Measurements from ENCODE around the gene THRA.

THRA gene

DNA sequence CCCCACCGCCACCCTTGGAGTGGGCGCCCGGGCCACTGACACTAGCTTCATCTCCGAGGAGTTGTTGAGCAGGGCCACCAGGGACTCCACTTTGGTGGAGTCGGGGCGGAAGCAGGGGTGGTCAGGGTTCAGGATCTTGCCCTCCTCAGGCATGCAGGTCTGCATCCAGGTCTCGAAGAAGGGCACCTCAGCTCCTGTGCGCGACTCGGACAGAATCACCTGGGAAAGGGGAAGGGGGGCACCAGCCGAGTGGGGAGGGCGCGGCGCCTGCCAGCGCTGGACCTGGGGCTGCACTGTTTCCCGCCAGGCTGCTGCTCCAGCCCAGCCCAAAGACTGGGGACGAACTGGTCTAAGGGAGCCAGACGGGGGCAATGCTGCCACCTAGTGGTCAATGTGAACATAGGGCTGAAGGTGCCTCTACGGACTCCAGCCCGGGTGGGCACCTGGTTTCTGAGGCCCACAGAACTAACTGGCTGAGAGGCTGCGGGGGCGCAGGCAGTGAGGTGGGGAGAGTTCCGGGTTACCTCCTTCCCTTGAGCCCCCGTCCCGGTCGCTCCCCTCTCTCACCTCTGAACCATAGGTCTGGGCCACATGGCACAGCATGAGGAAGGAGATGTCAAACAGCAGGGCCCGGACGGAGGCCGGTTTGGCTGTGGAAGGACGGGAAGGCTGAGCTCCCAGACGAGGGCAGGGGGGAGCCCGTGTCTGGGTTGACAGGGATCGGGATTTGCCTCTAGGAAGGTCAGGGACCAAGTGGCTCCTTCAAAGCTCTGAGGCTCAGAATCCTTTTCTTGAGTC, 35.8 kb upstream of the THRA start:
- DNase-seq (ENCODE audit: low read depth in 2 of 2): peak; percentile 67 to 68

DNA sequence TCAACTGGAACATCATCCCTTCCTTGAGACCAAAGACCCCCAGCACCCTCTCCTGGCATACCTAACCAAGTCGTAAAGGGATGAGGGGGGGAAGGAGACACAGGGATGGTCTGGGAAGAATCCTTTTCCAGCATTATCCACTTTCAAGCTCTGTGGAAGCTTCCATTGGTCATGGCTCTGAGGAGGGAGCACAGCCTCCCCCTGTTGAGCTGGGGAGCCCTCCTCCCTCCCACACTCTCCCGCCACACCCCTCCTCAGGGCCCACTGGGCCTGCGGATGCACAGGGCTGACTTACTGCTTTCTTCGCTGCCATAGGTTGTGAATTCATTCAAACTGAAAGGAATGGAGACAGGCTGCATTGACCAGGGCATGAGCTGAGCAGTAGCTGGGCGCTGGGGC, 35.2 kb upstream of the THRA start:
- no peak for DNase-seq (ENCODE audit: low read depth in 2 of 2)

DNA sequence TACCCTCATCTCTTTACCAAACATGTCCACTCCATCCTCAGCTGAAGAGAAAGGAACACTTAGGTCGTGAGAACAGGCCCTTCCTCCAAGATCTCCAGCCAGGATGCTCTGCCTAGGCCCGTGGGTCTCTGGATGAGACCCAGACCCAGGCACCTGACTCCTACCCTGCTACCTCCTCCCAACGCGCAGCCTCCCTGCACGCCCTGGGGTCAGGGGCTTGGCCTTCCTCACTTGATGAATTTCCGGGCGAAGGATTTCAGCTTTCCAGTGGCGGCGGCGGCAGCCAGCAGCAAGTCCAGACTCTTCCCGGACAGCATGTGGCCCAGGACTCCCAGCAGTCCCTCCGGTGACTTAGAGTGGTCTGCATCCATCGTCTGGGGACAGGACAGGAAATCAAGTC, 34.2 kb upstream of the THRA start:
- DNase-seq (ENCODE audit: low read depth in 2 of 2): no peak

DNA sequence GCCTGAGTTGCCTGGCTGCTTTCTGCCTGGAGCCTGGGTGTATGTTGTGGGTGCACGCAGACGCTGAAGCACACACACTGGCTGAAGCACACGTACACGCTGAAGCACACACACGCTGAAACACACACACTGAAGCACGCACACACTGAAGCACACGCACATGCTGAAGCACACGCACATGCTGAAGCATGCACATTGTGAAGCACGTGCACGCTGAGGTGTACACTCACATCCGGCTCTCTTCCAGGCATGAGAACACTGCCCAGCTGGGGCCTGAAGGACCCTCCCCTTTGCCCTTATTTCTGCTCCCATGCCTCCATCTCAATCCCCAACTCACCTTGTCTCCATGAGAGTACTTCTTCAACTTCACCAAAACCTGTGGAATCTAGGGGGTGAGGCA, 31.1 kb upstream of the THRA start:
- DNase-seq (ENCODE audit: low read depth in 2 of 2): no peak

DNA sequence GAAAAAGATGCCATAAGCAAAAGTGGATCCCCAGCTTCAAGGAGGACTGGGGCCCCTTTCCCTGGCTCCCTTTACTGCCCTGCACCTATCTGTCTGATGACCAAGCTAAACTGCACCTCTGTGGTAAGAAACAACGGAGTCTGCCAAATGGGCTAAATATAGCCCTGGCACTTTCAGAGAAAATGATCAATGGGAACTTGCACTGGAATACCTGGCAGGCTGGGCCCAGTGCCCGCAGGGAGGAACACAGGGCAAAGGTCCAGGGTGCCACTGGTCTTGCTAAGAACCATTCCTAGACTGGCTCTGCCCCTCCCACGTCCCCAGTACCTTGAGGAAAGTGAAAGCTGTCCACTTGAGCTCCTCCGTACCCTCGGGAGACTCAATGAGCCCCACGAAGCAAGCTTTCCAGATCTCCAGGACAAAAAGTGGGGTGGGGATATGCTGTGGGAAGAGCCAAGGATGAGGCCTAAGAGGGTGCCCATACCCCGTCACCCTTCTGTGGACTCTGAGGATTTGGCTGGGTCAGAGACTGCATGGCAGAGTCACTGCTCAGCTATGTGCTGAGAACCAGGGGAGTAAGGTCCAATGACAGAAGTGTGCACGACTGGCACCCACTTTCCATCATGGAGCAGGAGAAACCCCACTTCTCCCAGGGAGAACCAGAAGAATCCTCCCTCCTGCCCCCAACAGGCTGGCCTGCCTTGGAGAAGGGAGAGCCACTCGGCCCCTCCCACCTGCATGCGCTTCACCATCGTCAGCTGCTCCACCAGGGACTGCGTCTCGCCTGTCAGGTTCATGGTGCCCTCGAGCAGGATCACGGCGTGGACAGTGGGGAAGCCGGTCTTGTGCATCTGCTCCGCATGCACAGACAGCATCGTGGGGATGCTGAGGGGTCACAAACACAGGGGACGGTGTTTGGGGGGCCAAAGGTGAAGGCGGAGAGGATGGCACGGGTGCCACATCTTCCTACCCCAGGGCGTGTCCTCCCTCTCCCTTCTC, 30.1 kb upstream of the THRA start:
- DNase-seq (ENCODE audit: low read depth in 2 of 2): no peak

DNA sequence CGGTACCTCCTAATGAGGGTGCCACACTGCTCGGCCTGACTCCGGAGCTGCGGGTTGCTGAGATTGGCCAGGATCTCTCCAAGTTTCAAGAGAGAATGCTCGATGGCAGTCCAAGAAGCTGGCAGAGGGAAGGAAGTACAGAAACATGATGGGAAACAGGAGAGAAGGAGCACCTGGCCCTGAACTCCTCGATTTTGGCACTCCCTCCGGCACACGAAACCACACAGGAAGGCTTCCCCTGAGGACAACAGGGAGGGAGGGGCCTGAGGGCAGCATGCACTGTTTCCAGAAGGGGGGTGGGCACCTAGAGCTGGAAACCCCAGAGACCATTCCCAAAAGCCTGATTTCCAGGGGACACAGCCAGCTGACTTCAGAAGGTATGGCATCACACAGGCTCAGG, 29.4 kb upstream of the THRA start:
- no peak for DNase-seq (ENCODE audit: low read depth in 2 of 2)

DNA sequence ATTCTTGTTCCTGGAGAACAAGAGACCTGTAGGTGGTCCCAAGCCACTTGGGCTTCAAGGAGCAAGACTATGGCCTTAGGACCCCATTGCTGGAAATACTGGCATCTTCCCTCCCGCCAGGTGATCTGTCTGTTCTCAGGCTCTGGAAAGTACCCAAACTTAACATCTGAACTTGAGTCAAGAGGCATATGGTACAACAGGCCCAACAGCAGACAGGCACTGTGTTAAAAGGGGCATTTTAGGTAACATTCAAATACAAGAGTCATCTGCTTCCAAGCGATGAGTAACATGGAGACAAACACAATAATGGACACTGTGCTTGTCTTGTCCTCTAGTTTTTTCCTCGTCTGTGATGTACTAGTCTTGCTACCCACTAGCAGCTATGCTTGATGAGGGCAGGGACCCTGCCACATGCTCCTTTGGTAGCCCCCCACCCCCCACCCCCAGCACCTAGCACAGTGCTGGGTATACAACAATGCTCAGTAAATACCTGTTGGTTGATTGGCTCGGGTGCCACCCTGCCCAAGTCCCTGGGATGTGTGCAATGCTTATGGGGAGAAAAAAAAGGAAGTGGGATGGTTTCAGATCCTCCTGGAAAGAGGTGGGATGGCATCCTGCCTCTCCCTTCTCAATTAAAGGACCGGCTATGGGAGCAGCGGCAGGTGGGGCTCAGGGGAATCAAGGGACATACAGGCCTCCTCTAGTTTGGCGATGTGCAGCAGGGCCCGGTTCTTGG, 28.2 kb upstream of the THRA start:
- no peak for DNase-seq (ENCODE audit: low read depth in 2 of 2)

DNA sequence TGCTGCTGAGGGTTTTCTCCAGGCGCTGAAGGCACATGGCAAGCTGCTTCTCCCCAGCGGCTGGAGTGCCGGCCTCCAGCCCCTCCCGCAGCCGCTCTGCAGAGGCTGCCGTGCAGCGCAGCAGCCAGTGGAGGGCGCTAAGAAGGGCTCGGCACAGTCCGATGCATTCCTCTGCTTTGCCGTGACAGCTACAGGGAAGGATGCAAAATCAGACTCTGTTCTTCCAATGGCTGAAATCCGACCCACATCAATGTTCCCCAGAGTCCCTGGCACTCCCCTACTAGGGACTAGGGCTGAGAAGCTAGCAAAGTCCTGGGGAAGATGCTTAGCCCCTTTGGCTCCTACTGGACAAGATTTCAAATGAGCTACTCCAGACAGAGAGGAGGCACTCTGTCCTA, 27.6 kb upstream of the THRA start:
- DNase-seq (ENCODE audit: low read depth in 2 of 2): no peak

DNA sequence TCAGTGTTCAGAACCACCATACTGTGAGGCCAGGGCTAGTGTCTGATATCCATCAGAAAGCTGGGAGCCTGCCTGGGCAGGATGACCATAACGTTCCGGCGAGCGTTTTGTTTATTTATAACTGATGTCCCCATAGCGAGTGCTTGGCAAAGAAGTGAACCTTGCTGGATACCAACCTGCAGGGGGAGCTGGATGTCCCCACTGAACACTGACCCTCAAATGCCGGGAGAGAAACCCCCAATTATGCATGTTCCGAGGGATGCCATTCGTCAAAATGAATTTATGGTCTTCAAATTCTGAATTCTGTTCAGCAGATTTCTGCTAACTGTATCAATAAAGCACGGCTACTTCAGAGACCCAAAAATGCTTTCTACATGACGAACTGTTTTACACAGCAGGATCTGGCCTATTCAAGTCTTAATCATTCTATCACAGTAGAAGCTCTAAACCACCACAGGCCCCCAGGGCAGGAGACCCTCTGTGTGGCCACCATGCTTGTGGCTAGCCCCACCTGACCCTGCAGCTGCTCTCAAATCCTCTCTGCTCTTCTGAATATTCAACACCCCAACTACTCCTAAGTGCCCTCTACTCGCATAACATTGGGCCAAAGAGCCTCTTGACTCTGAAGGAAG, 23.8 kb upstream of the THRA start:
- DNase-seq (ENCODE audit: low read depth in 2 of 2): no peak

DNA sequence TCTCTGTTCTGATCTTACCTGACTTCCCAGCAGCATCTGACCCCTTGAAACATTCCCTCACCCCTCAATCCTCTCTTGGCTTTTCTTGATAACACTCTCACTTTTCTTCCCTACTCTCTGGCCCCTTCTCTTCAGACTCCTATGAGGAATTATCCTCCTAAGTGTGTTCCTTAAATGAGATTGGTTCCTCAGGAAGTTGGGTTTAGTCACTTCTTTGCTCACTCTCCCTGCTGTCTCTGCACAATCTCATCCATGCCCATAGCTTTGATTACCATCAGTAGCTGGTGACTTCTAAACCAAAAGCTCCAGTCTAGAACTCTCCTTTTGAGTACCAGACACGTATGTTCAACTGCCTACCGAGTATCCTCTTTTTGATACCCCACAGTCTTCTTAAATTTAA, 21.6 kb upstream of the THRA start:
- DNase-seq (ENCODE audit: low read depth in 2 of 2): no peak

DNA sequence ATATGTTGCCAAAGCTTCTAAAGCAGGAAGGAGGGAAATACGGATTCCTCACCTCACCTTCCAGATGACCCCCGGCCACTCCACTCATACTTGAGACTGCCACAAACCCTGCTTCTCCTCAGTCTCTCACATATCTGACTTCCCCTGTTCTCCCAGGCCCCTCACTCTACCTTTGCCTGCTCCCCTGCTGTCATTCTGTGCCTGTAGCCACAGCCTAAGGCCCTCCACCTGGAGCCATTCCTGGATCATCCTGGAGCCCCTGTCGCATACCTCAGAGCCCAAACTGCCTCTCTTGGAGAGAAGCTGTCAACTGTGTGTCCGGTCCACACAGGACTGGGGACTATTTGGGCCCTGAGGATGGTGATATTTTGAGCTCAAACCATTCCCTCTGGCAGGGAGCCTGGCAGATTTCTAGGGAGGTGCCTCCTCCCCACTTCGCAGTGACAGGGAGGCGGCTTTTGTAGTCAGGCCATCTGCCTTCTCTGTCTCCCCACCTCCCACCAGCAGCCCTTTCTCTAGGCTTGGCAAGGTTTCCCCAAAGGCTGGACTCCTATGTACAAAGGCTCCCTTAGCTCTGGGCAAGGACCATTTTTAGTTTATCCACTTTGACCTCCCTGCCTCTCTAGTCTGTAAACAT, 6.3 kb upstream of the THRA start:
- DNase-seq (ENCODE audit: low read depth in 2 of 2): no peak

DNA sequence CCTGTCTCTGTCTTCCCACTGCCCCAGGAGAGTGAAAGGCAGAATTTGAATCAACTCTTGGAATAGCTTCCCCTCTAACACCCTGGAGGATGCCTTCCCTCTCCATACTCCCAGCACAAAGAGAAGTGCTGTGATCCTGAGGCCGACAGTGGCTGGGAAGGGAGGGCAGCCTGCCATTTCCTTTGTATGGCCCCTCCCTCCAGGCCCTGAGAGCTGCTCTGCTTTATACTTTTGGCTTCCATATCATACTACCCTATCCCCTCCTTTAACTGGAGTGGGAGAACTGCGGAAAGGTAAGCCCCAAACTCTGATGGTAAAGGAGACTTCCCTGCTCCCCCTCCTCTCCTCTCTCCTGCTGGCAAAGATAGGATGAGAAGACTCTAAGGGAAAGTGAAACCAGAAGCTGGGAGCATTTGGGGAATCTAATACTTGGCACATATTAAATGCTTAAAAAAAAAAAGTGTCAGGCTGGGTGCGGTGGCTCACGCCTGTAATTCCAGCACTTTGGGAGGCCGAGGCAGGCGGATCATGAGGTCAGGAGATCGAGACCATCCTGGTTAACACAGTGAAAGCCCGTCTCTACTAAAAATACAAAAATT, 4.5 kb upstream of the THRA start:
- DNase-seq (ENCODE audit: low read depth in 2 of 2): no peak

DNA sequence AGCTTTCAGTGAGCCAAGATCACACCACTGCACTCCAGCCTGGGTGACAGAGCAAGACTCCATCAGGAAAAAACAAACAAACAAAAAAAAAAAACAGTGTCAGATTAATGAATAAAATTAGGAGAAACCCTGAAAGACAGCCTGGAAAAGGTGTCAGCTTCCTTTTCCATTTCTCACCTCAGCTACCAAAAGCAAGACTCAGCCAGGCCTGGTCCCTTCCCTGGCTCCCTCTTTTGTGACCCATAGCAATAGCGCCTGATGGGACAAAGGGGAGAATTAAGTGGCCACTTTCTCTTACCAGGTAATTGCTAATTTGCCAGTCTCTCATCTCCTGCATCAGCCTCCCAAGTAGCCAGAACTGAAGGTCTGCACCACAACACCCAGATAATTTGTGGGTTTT, 3.9 kb upstream of the THRA start:
- no peak for DNase-seq (ENCODE audit: low read depth in 2 of 2)

DNA sequence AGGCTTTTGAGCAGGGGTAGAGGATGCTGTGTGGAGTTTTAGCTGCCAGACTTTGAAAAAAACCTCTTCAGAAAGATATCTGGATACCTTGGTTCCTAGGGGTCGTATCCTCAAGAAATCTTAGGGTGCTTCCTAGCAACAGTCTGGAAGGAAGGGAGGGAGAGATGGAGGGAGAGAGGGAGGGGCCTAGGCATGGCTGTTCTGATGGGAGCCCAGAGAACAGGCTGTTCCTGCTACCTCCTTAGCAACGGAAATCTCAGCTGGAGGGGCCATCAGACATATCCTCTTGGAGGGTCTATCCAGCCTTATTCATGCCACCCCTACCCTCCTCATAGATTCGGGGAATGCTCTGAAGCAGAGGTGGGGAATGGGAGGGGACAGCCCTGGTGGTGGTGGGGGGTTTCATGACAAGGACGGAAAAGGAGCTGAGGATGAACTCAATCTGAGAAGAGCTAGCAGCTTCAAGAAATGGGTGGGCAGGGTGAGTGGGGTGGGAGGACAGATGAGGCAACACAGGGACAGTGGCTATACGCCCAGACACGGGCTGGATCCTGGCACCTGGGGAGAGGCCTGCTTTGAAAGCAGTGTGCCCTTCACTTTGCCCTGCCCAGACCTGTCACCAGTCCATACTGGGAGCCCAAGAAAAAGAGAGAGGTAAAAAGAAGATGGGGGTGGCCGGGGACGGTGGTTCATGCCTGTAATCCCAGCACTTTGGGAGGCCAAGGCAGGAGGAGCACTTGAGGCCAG, 2.9 kb upstream of the THRA start:
- no peak for DNase-seq (ENCODE audit: low read depth in 2 of 2)

DNA sequence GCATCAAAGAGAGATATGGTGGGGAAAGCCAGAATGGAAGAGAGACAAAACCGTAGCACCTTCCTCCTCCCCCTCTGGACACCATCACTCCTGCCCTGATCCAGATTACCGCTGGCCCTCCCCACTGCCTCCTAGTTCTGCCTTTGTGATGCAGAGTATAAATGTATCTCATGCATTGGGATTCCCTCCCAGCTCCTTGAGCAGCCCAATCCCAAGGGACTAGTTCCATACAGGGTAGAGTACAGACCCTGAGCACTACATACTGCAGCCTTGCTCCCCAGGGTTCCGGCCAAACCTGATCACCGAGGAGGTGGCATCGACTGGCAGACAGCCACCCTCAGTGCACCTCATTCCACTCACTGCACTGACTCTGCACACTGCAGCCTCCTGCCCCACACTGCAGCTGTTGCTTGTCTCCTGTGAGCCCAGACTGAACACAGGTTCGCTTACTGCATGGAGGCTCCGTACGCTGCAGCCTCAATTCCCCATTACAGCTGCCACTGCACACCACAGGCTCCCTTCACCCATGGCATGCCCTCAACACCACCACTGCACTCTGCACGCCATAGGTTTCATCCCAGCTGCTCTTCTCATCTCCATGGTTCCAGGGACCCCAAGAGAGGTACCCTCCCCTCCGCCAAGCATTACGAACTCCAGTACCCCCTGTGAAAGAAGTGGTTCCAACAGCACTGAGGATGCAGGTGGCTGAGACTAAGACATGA, 1.7 kb upstream of the THRA start:
- no peak for DNase-seq (ENCODE audit: low read depth in 2 of 2)

DNA sequence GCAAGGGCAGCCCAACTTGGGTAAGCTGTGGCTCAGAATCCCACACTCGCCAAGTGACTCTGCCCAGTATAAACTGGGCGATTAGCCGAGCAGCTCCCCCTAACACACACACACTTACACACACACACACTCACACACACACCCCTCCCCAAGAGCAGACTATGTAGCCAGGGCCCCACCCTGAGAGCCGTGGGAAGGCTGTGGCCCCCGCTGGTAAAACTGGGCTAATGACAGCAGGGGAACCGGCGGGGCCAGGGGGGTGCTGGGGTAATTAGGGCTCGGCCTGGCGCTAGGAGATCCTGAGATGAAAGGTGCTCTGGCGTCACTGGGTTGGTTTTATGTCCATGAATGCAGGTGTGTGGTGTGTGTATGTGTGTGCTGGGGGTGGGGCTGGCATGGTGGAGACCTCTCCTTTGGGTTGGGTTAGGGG, 1.1 kb upstream of the THRA start:
- no peak for DNase-seq (ENCODE audit: low read depth in 2 of 2)

DNA sequence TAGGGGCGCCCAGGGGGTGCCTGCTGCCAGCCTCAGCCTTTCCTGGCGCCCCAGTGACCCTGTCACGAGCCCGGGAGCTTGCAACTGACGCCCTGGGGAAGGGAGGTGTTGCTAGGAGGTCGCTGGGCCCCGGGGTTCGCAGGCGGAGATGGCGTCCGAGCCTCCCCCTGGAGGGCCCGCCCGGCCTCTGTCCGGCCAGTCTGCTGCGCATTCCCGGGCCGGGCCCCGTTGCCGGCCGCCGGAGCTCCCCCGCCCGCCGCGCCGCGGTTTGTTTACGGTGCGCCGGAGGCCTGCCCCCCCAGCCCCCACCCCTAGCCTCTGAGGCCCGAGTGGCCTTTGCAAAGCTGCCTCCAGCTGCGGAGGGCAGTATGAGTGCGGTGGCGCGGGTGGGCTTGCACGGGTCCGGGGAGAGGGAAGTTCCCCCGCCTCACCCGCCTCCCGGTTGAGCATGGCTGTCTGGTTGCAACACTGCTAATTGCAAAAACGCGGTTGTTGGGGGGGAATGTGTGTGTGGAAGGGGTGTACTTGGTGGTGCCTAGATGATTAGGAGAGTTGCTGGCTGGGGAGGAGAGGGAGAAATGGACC, 514 bp downstream of the THRA start:
- no peak for DNase-seq (ENCODE audit: low read depth in 2 of 2)

DNA sequence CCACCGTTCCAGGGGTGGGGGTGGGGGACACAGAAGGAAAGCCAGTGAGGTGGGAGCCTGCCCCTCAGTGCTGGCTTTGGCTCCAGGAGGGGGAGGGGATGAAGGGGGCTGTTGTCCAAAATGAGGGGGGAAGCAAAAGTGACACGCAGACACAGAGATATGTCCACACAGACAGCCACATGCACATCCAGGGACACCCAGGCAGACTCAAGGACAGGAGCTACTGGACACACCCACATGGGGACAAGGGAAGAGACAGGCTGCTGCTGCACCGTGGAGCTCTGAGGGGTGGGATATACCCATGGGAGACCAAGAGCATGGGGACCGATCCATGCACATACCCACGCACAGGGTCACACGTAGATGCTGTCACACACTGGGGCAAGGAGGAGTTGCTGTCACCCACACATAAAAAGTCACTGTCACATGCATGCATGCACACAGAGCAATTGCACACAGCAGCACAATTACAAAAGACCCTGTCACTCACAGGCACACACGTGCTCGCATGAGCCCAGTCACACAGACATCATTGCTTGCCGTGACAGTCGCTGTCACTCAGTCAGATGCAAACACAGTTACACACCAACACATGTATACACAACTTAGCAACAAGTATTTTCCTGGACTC, 1.3 kb downstream of the THRA start:
- DNase-seq (ENCODE audit: low read depth in 2 of 2): no peak
